ENCODE data around the gene LYSMD3. TPM values are rescaled to one million over a fixed set of nuclear protein-coding genes. Genes with fewer than 3 reads are reported as not detected.

Gene LYSMD3
- total and polyA plus RNA-seq, 9 of the 15 experiments (the other 6 are each of a cell fraction or from before 2014, with no cell fraction given), result 9.5 to 42.3 (median 20.7) TPM

- TF ChIP-seq RREB1 (CRISPR knock-in tag; IDR thresholded peaks at IDR 0.05), result no peak
- TF ChIP-seq CHD7 (IDR thresholded peaks at IDR 0.05; ENCODE audit: low read depth, low read length), result no peak
- TF ChIP-seq, protein P1, sequence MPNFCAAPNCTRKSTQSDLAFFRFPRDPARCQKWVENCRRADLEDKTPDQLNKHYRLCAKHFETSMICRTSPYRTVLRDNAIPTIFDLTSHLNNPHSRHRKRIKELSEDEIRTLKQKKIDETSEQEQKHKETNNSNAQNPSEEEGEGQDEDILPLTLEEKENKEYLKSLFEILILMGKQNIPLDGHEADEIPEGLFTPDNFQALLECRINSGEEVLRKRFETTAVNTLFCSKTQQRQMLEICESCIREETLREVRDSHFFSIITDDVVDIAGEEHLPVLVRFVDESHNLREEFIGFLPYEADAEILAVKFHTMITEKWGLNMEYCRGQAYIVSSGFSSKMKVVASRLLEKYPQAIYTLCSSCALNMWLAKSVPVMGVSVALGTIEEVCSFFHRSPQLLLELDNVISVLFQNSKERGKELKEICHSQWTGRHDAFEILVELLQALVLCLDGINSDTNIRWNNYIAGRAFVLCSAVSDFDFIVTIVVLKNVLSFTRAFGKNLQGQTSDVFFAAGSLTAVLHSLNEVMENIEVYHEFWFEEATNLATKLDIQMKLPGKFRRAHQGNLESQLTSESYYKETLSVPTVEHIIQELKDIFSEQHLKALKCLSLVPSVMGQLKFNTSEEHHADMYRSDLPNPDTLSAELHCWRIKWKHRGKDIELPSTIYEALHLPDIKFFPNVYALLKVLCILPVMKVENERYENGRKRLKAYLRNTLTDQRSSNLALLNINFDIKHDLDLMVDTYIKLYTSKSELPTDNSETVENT (CRISPR knock-in tag; IDR thresholded peaks at IDR 0.05), result no peak
- TF ChIP-seq NFATC3 (IDR thresholded peaks at IDR 0.05), result no peak
- no peak for TF ChIP-seq NEUROD1 (IDR thresholded peaks at IDR 0.05; ENCODE audit: borderline replicate concordance, low read depth, low read length, partially characterized antibody)
Observed at GRCh38 chr5:90473396-90474234, 55.8 kb downstream of the LYSMD3 start (continued).

Data from K562 (cell line).